ENCODE measurements around the gene PTPRN.
"Not testable (repeated sequence)": the region's sequence is repeated elsewhere in the genome, so short reads cannot be mapped to it uniquely, and the experiment has no call there.

DNA sequence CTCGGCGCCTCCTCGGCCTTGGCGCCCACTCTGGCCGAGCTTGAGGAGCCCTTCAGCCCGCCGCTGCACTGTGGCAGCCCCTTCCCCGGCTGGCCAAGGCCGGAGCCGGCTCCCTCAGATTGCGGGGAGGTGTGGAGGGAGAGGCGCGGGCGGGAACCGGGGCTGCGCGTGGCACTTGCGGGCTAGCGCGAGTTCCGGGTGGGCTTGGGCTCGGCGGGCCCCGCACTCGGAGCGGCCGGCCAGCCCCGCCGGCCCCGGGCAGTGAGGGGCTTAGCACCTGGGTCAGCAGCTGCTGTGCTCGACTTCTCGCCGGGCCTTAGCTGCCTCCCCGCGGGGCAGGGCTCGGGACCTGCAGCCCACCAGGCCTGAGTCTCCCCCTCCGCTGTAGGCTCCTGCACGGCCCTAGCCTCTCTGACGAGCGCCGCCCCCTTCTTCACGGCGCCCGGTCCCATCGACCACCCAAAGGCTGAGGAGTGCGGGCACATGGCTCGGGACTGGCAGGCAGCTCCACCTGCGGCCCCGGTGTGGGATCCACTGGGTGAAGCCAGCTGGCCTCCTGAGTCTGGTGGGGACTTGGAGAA, 3.6 kb upstream of the PTPRN start:
- TF ChIP-seq POLR2A (IDR thresholded peaks at IDR 0.05; ENCODE audit: control extremely low read depth in 1 of 2, low read depth in 2 of 2, low read length in 2 of 2); EZH2 (IDR thresholded peaks at IDR 0.05; ENCODE audit: low read depth, low read length, severe bottlenecking); NRF1 (IDR thresholded peaks at IDR 0.05; ENCODE audit: low read depth, low read length); ZNF274 (IDR thresholded peaks at IDR 0.05; ENCODE audit: borderline replicate concordance, extremely low read depth, low read length); YY1 (IDR thresholded peaks at IDR 0.05; ENCODE audit: low read depth, low read length); RAD21 (IDR thresholded peaks at IDR 0.05 in 1 of 2, conservative IDR thresholded peaks at IDR 0.05 in 1 of 2; ENCODE audit: low read depth in 2 of 2, low read length in 2 of 2); SAP30 (IDR thresholded peaks at IDR 0.05; ENCODE audit: insufficient read depth, insufficient replicate concordance, low read length); RFX5 (IDR thresholded peaks at IDR 0.05; ENCODE audit: borderline replicate concordance, low read depth, low read length); RBBP5 (IDR thresholded peaks at IDR 0.05; ENCODE audit: borderline replicate concordance, low read depth, low read length); RXRA (IDR thresholded peaks at IDR 0.05; ENCODE audit: insufficient read depth, low read depth, low read length); POLR2AphosphoS5 (IDR thresholded peaks at IDR 0.05; ENCODE audit: low read depth, low read length); JUND (IDR thresholded peaks at IDR 0.05; ENCODE audit: low read length); BACH1 (IDR thresholded peaks at IDR 0.05; ENCODE audit: low read length): not testable (repeated sequence)
- TF ChIP-seq, protein P1, sequence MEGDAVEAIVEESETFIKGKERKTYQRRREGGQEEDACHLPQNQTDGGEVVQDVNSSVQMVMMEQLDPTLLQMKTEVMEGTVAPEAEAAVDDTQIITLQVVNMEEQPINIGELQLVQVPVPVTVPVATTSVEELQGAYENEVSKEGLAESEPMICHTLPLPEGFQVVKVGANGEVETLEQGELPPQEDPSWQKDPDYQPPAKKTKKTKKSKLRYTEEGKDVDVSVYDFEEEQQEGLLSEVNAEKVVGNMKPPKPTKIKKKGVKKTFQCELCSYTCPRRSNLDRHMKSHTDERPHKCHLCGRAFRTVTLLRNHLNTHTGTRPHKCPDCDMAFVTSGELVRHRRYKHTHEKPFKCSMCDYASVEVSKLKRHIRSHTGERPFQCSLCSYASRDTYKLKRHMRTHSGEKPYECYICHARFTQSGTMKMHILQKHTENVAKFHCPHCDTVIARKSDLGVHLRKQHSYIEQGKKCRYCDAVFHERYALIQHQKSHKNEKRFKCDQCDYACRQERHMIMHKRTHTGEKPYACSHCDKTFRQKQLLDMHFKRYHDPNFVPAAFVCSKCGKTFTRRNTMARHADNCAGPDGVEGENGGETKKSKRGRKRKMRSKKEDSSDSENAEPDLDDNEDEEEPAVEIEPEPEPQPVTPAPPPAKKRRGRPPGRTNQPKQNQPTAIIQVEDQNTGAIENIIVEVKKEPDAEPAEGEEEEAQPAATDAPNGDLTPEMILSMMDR (IDR thresholded peaks at IDR 0.05; ENCODE audit: control extremely low read depth in 1 of 3, insufficient read depth in 1 of 3, low read depth in 1 of 3, low read length in 3 of 3): not testable (repeated sequence)
